ENCODE data around the gene SORCS2. TPM values are rescaled to one million over a fixed set of nuclear protein-coding genes. Genes with fewer than 3 reads are reported as not detected.

SORCS2 gene
- total and polyA plus RNA-seq, 4 donors = 2.2 to 7.7 (median 2.5) TPM

DNA sequence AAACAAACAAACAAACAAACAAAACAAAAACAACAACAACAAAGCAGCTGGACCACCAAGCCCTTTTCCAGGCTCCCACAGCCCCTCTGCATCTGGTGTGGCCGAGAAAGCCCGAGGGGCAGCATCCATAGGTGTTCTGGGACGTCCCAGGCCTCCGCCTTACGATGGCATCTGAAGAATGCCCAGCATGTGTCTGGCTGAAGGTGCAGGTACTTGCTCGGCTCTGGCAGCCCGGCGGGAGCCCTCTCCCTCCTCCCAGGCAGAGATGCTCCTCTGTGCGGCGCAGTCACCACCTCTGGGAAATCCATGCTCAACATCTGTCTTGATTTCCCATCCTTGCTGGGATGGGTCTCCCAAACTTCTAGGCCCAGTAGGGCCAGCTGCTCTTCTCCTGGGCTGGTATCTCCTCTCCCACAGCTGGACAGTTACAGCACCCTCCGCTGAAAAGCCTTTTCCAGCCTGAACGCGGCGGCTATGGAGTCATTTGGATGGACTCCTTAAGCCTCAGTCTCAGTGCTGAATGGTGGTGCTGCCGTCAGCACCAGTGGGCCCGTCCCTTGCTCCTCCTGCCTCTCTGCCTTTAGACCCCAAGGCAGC is 238.1 kb downstream of the SORCS2 start:
- H3K9ac ChIP-seq (ENCODE audit: insufficient read depth in 1 of 2, low read length in 2 of 2) = no peak overlapping the region
- DNase-seq (peak in 1 of 3 donors; percentile 39), ATAC-seq (ENCODE audit: insufficient read depth, low FRiP score) (no peak)
- H3K4me1 ChIP-seq (ENCODE audit: control insufficient read depth in 5 of 5, insufficient read depth in 5 of 5, low read length in 5 of 5) = peaks cover 0 to 6% (median 2%) of the 10 kb centered on the region in 5 donors
- H3K27ac ChIP-seq (ENCODE audit: low read depth in 1 of 2, low read length in 1 of 2) = peak overlapping the region in 1 of 2 donors; percentile 9
- no peaks in the 10 kb centered on the region for H3K27me3 ChIP-seq (ENCODE audit: control insufficient read depth in 3 of 3, insufficient read depth in 3 of 3, low read length in 2 of 3)
- H3K9me3 ChIP-seq (ENCODE audit: control insufficient read depth in 4 of 4, insufficient read depth in 3 of 4, low read length in 3 of 4) = no peaks in the 10 kb centered on the region
- no peak overlapping the region for H3K4me3 ChIP-seq
- no peaks in the 10 kb centered on the region for H3K36me3 ChIP-seq (ENCODE audit: control insufficient read depth in 4 of 4, insufficient read depth in 4 of 4, low read length in 4 of 4)
- 52 to 55% methylated on average over 16 of the region's 16 CpGs for WGBS, 2 donors
- TF ChIP-seq, protein P1, sequence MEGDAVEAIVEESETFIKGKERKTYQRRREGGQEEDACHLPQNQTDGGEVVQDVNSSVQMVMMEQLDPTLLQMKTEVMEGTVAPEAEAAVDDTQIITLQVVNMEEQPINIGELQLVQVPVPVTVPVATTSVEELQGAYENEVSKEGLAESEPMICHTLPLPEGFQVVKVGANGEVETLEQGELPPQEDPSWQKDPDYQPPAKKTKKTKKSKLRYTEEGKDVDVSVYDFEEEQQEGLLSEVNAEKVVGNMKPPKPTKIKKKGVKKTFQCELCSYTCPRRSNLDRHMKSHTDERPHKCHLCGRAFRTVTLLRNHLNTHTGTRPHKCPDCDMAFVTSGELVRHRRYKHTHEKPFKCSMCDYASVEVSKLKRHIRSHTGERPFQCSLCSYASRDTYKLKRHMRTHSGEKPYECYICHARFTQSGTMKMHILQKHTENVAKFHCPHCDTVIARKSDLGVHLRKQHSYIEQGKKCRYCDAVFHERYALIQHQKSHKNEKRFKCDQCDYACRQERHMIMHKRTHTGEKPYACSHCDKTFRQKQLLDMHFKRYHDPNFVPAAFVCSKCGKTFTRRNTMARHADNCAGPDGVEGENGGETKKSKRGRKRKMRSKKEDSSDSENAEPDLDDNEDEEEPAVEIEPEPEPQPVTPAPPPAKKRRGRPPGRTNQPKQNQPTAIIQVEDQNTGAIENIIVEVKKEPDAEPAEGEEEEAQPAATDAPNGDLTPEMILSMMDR (IDR thresholded peaks at IDR 0.05; ENCODE audit: control extremely low read depth, extremely low read depth) = no peak

DNA sequence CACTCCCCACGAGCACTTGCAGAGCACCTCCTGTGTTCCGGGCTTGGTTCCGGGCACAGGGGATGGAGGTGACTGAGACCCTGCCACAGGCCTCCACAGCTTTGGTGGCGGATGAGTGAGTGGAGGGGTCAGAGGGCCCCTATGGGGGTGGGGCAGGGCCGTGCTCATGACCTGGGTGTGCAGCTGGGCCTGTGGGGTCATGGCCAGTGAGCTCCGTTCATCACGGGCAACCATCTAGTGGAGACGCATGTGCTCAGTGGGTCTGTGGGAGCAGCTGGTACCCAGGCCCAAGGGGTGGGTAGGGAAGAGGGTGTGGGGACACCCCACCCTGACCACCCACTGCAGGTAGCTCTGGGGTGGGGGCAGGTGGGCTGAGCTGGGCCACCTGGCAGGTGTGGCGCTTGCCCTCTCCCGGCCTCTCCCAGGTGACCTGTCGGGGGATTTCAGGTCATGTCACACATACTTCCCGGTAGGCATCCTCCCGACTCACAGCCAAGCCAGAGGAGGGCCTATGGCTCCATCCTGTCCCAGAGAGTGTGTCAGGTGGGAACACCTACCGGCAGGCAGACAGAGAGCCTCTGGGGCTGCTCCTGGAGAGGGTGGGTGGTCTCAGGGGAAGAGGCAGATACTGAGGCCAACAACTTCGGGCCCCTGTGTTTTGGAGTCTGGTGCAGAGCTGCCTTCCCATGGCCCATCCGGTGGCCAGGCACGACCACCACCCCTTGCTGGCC is 238.8 kb downstream of the SORCS2 start:
- Histone ChIP-seq H3K27me3 (ENCODE audit: control insufficient read depth in 3 of 3, insufficient read depth in 3 of 3, low read length in 2 of 3) (no peaks in the 10 kb centered on the region), H3K36me3 (ENCODE audit: control insufficient read depth in 4 of 4, insufficient read depth in 4 of 4, low read length in 4 of 4) (no peaks in the 10 kb centered on the region), H3K4me1 (ENCODE audit: control insufficient read depth in 5 of 5, insufficient read depth in 5 of 5, low read length in 5 of 5) (peaks cover 0 to 7% (median 6%) of the 10 kb centered on the region in 5 donors), H3K4me3 (no peak overlapping the region), H3K27ac (ENCODE audit: low read depth in 1 of 2, low read length in 1 of 2) (peak overlapping the region in 1 of 2 donors; percentile 9), H3K9ac (ENCODE audit: insufficient read depth in 1 of 2, low read length in 2 of 2) (no peak overlapping the region), H3K9me3 (ENCODE audit: control insufficient read depth in 4 of 4, insufficient read depth in 3 of 4, low read length in 3 of 4) (no peaks in the 10 kb centered on the region)
- ATAC-seq (ENCODE audit: insufficient read depth, low FRiP score) (no peak), DNase-seq (no peak)
- TF ChIP-seq, protein P1 (IDR thresholded peaks at IDR 0.05; ENCODE audit: control extremely low read depth, extremely low read depth) = no peak
- WGBS, 2 donors = 77 to 84% methylated on average over 17 of the region's 17 CpGs

DNA sequence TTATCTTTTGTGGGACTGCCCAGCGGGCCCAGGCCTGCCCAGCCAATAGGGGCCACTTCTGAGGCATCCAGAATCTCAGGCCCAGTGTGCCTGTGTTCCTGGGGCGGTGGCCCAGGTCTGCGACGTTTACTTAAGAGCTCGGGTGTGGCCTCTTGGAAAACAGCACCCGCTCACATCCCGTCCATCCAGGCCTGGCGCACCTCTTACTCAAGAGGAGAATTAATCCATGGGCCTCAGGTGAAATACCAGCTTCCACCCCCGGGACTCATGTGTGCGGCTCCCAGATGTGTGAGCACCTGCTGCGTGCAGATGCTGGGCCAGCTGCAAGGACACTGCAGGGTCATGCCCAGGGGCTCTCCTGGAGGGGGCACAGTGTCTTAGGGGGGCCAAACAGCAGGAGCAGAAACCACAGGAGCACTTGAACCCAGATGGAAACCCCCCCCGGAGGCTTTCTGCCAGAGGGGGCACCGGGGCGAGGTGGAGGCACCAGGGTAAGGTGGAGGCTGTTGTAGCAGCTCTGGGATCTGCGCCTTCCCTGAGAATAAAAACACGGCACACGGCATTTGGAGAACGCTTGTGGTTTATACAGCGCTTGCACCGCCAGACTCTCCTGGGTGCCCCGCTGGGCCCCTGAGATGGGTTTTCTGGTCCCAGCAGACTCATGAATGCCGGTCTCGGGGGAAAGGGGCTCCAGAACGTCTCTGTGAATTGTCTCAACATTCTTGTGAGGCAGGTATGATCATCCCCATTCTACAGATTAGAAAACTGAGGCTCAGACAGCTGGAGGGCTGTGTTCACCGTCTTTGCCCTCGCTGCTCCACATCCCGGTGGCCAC is 239.6 kb downstream of the SORCS2 start:
- TF ChIP-seq, protein P1 (IDR thresholded peaks at IDR 0.05; ENCODE audit: control extremely low read depth, extremely low read depth) = no peak
- Histone ChIP-seq H3K27ac (ENCODE audit: low read depth in 1 of 2, low read length in 1 of 2) (no peak overlapping the region), H3K4me1 (ENCODE audit: control insufficient read depth in 5 of 5, insufficient read depth in 5 of 5, low read length in 5 of 5) (peaks cover 0 to 7% (median 6%) of the 10 kb centered on the region in 5 donors), H3K4me3 (no peak overlapping the region), H3K36me3 (ENCODE audit: control insufficient read depth in 4 of 4, insufficient read depth in 4 of 4, low read length in 4 of 4) (no peaks in the 10 kb centered on the region), H3K9ac (ENCODE audit: insufficient read depth in 1 of 2, low read length in 2 of 2) (no peak overlapping the region), H3K9me3 (ENCODE audit: control insufficient read depth in 4 of 4, insufficient read depth in 3 of 4, low read length in 3 of 4) (no peaks in the 10 kb centered on the region), H3K27me3 (ENCODE audit: control insufficient read depth in 3 of 3, insufficient read depth in 3 of 3, low read length in 2 of 3) (no peaks in the 10 kb centered on the region)
- ATAC-seq (ENCODE audit: insufficient read depth, low FRiP score) = no peak
- 83 to 91% methylated on average over 27 of the region's 27 CpGs for WGBS, 2 donors
- DNase-seq = no peak
